ENCODE data around the gene PSMD10. TPM values are rescaled to one million over a fixed set of nuclear protein-coding genes. Genes with fewer than 3 reads are reported as not detected.

The PSMD10 gene
- total and polyA plus RNA-seq, 9 donors, result 44.2 to 62.5 (median 54.9) TPM

GRCh38 chrX:108126661-108127060 is 35.3 kb upstream of the PSMD10 start:
- H3K4me1 ChIP-seq (ENCODE audit: control insufficient read depth, insufficient read depth, low read length), result peaks cover 6% of the 10 kb centered on the region
- H3K4me3 ChIP-seq (ENCODE audit: low read length), result no peak overlapping the region
- WGBS (ENCODE audit: insufficient coverage), result no CpG with 5 or more reads among the region's 2 CpGs
- no peaks in the 10 kb centered on the region for H3K9me3 ChIP-seq (replicated peaks; ENCODE audit: control insufficient read depth, low read depth, low read length)
- no peaks in the 10 kb centered on the region for H3K36me3 ChIP-seq (ENCODE audit: control insufficient read depth, insufficient read depth, low read length)
- no peak for DNase-seq
- no peak overlapping the region for H3K27ac ChIP-seq (ENCODE audit: low read length)
- H3K27me3 ChIP-seq (ENCODE audit: control insufficient read depth, insufficient read depth, low read length), result peaks cover 5% of the 10 kb centered on the region

- Histone ChIP-seq H3K27me3 (ENCODE audit: control insufficient read depth, insufficient read depth, low read length) (peaks cover 10% of the 10 kb centered on the region), H3K4me3 (ENCODE audit: low read length) (no peak overlapping the region), H3K4me1 (ENCODE audit: control insufficient read depth, insufficient read depth, low read length) (peaks cover 6% of the 10 kb centered on the region), H3K9me3 (replicated peaks; ENCODE audit: control insufficient read depth, low read depth, low read length) (no peaks in the 10 kb centered on the region), H3K36me3 (ENCODE audit: control insufficient read depth, insufficient read depth, low read length) (no peaks in the 10 kb centered on the region), H3K27ac (ENCODE audit: low read length) (no peak overlapping the region)
- WGBS (ENCODE audit: insufficient coverage), result 95% methylated on average over 3 of the region's 3 CpGs
- peak; percentile 32 for DNase-seq
Measured at GRCh38 chrX:108123591-108124366, 32.4 kb upstream of the PSMD10 start.

GRCh38 chrX:108122748-108123147 is 31.4 kb upstream of the PSMD10 start:
- DNase-seq, result no peak
- H3K9me3 ChIP-seq (replicated peaks; ENCODE audit: control insufficient read depth, low read depth, low read length), result no peaks in the 10 kb centered on the region
- H3K4me3 ChIP-seq (ENCODE audit: low read length), result no peak overlapping the region
- no peak overlapping the region for H3K27ac ChIP-seq (ENCODE audit: low read length)
- H3K27me3 ChIP-seq (ENCODE audit: control insufficient read depth, insufficient read depth, low read length), result peaks cover 10% of the 10 kb centered on the region
- H3K36me3 ChIP-seq (ENCODE audit: control insufficient read depth, insufficient read depth, low read length), result no peaks in the 10 kb centered on the region
- peaks cover 6% of the 10 kb centered on the region for H3K4me1 ChIP-seq (ENCODE audit: control insufficient read depth, insufficient read depth, low read length)
- 38% methylated on average over 2 of the region's 2 CpGs for WGBS (ENCODE audit: insufficient coverage)

- Histone ChIP-seq H3K27me3 (ENCODE audit: control insufficient read depth, insufficient read depth, low read length) (peaks cover 10% of the 10 kb centered on the region), H3K27ac (ENCODE audit: low read length) (no peak overlapping the region), H3K9me3 (replicated peaks; ENCODE audit: control insufficient read depth, low read depth, low read length) (no peaks in the 10 kb centered on the region), H3K36me3 (ENCODE audit: control insufficient read depth, insufficient read depth, low read length) (no peaks in the 10 kb centered on the region), H3K4me1 (ENCODE audit: control insufficient read depth, insufficient read depth, low read length) (peaks cover 6% of the 10 kb centered on the region), H3K4me3 (ENCODE audit: low read length) (no peak overlapping the region)
- WGBS (ENCODE audit: insufficient coverage), result 33% methylated on average over 2 of the region's 3 CpGs
- DNase-seq, result no peak
Measured at GRCh38 chrX:108121291-108121690, 29.9 kb upstream of the PSMD10 start.

- Histone ChIP-seq H3K4me3 (ENCODE audit: low read length) (no peak overlapping the region), H3K36me3 (ENCODE audit: control insufficient read depth, insufficient read depth, low read length) (no peaks in the 10 kb centered on the region), H3K27ac (ENCODE audit: low read length) (no peak overlapping the region), H3K4me1 (ENCODE audit: control insufficient read depth, insufficient read depth, low read length) (peaks cover 6% of the 10 kb centered on the region), H3K9me3 (replicated peaks; ENCODE audit: control insufficient read depth, low read depth, low read length) (no peaks in the 10 kb centered on the region), H3K27me3 (ENCODE audit: control insufficient read depth, insufficient read depth, low read length) (peaks cover 12% of the 10 kb centered on the region)
- no peak for DNase-seq
- no CpG with 5 or more reads among the region's 3 CpGs for WGBS (ENCODE audit: insufficient coverage)
Measured at GRCh38 chrX:108117988-108118387, 26.6 kb upstream of the PSMD10 start.

GRCh38 chrX:108114541-108114940 is 23.2 kb upstream of the PSMD10 start:
- peaks cover 9% of the 10 kb centered on the region for H3K27me3 ChIP-seq (ENCODE audit: control insufficient read depth, insufficient read depth, low read length)
- DNase-seq, result no peak
- no peak overlapping the region for H3K27ac ChIP-seq (ENCODE audit: low read length)
- H3K36me3 ChIP-seq (ENCODE audit: control insufficient read depth, insufficient read depth, low read length), result no peaks in the 10 kb centered on the region
- no peaks in the 10 kb centered on the region for H3K4me1 ChIP-seq (ENCODE audit: control insufficient read depth, insufficient read depth, low read length)
- H3K9me3 ChIP-seq (replicated peaks; ENCODE audit: control insufficient read depth, low read depth, low read length), result no peaks in the 10 kb centered on the region
- H3K4me3 ChIP-seq (ENCODE audit: low read length), result no peak overlapping the region

- no peaks in the 10 kb centered on the region for H3K36me3 ChIP-seq (ENCODE audit: control insufficient read depth, insufficient read depth, low read length)
- no peak for DNase-seq
- H3K27ac ChIP-seq (ENCODE audit: low read length), result no peak overlapping the region
- peaks cover 10% of the 10 kb centered on the region for H3K27me3 ChIP-seq (ENCODE audit: control insufficient read depth, insufficient read depth, low read length)
- no peaks in the 10 kb centered on the region for H3K9me3 ChIP-seq (replicated peaks; ENCODE audit: control insufficient read depth, low read depth, low read length)
- no peak overlapping the region for H3K4me3 ChIP-seq (ENCODE audit: low read length)
- H3K4me1 ChIP-seq (ENCODE audit: control insufficient read depth, insufficient read depth, low read length), result no peaks in the 10 kb centered on the region
Measured at GRCh38 chrX:108105473-108105872, 14.1 kb upstream of the PSMD10 start.

- no CpG with 5 or more reads among the region's 2 CpGs for WGBS (ENCODE audit: insufficient coverage)
- no peak overlapping the region for H3K4me3 ChIP-seq (ENCODE audit: low read length)
- H3K4me1 ChIP-seq (ENCODE audit: control insufficient read depth, insufficient read depth, low read length), result no peaks in the 10 kb centered on the region
- DNase-seq, result no peak
- H3K27ac ChIP-seq (ENCODE audit: low read length), result no peak overlapping the region
- no peaks in the 10 kb centered on the region for H3K36me3 ChIP-seq (ENCODE audit: control insufficient read depth, insufficient read depth, low read length)
- H3K9me3 ChIP-seq (replicated peaks; ENCODE audit: control insufficient read depth, low read depth, low read length), result no peaks in the 10 kb centered on the region
- H3K27me3 ChIP-seq (ENCODE audit: control insufficient read depth, insufficient read depth, low read length), result no peaks in the 10 kb centered on the region
Measured at GRCh38 chrX:108097380-108097779, 6.0 kb upstream of the PSMD10 start.

GRCh38 chrX:108091878-108092291 is 543 bp upstream of the PSMD10 start:
- Histone ChIP-seq H3K4me1 (ENCODE audit: control insufficient read depth, insufficient read depth, low read length) (no peaks in the 10 kb centered on the region), H3K9me3 (replicated peaks; ENCODE audit: control insufficient read depth, low read depth, low read length) (no peaks in the 10 kb centered on the region), H3K4me3 (ENCODE audit: low read length) (peak overlapping the region; percentile 78), H3K36me3 (ENCODE audit: control insufficient read depth, insufficient read depth, low read length) (peaks cover 5% of the 10 kb centered on the region), H3K27ac (ENCODE audit: low read length) (peak overlapping the region; percentile 85), H3K27me3 (ENCODE audit: control insufficient read depth, insufficient read depth, low read length) (peaks cover 9% of the 10 kb centered on the region)
- no peak for DNase-seq
- 31% methylated on average over 11 of the region's 15 CpGs for WGBS (ENCODE audit: insufficient coverage)

GRCh38 chrX:108090491-108091263 is 665 bp downstream of the PSMD10 start:
- peaks cover 9% of the 10 kb centered on the region for H3K36me3 ChIP-seq (ENCODE audit: control insufficient read depth, insufficient read depth, low read length)
- H3K9me3 ChIP-seq (replicated peaks; ENCODE audit: control insufficient read depth, low read depth, low read length), result no peaks in the 10 kb centered on the region
- H3K4me3 ChIP-seq (ENCODE audit: low read length), result peak overlapping the region; percentile 65
- no peaks in the 10 kb centered on the region for H3K4me1 ChIP-seq (ENCODE audit: control insufficient read depth, insufficient read depth, low read length)
- peaks cover 11% of the 10 kb centered on the region for H3K27me3 ChIP-seq (ENCODE audit: control insufficient read depth, insufficient read depth, low read length)
- DNase-seq, result peak; percentile 17
- 21% methylated on average over 9 of the region's 20 CpGs for WGBS (ENCODE audit: insufficient coverage)
- H3K27ac ChIP-seq (ENCODE audit: low read length), result peak overlapping the region; percentile 97
